HG03103 (cell line): ENCODE data around the gene ATRNL1.
"Not testable (repeated sequence)": the region's sequence is repeated elsewhere in the genome, so short reads cannot be mapped to it uniquely, and the experiment has no call there.

Experiments used
- ATAC-seq: cut with Tn5 transposase; IDR thresholded peaks from one replicate; pipeline ENCODE4 v1.9.1; 2021; ENCODE audit warnings: low read depth; ENCODE audit not compliant: unreplicated experiment

The ATRNL1 gene

DNA sequence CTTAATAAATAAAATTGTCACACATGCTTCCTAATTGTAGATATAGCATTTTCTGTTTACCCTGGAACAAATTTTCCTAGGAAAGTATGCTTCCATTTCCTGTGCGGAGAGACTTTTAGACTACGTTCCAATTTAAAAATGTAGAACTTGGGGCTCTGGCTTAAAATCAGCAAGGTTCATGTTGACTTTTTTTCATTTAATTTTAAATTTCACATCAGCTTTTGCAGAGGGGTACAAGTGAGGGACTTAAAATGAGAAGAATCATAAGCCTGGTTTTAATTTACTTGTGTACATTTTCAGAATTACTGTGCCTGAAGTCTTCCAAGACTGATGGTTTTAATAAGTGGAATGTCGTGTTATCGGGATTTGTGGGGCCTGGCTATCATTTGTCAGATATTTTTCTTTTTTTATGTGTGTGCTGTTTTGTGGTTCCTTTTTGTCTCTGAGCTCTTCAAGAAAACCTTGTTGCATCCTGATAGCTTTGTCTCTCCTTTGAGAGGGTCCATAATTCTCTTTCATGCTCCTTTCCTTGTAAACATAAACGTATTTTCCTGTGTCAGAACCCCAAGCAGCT is 8.8 kb upstream of the ATRNL1 start:
- ATAC-seq, result no peak

DNA sequence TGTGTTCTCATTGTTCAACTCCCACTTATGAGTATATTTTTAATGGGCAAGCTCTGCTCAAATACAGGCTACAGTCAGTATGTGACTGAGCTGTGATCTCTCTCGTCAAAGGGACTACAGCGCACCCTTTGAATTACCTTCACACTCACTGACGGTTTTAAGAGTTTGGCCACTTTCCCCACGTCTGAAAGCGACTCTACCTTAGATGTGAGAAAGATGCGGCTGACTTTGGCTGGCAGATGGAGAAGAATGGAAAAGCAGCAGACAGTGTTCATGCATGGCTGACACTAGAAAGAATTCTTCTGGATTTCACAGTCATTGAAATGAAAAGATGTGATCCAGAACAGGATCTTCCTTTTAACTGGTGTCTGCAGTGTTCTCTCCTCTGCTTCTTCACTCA is 2.0 kb upstream of the ATRNL1 start:
- ATAC-seq, result no peak

DNA sequence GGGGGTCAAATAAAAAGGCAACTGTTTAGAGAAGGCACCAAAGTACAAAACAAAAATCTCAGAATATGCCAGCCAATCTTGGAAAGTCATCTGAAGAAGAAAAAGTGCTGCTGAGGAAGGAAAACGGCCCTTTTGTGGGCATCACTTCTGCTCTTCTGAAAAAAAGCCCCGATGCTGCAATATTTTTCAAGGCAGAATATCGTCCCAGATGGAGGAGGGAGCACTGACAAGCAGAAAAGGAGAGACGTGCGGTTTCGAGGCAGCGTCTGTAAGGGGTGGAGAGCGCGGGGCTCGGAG is 959 bp upstream of the ATRNL1 start:
- ATAC-seq, result peak; percentile 15

DNA sequence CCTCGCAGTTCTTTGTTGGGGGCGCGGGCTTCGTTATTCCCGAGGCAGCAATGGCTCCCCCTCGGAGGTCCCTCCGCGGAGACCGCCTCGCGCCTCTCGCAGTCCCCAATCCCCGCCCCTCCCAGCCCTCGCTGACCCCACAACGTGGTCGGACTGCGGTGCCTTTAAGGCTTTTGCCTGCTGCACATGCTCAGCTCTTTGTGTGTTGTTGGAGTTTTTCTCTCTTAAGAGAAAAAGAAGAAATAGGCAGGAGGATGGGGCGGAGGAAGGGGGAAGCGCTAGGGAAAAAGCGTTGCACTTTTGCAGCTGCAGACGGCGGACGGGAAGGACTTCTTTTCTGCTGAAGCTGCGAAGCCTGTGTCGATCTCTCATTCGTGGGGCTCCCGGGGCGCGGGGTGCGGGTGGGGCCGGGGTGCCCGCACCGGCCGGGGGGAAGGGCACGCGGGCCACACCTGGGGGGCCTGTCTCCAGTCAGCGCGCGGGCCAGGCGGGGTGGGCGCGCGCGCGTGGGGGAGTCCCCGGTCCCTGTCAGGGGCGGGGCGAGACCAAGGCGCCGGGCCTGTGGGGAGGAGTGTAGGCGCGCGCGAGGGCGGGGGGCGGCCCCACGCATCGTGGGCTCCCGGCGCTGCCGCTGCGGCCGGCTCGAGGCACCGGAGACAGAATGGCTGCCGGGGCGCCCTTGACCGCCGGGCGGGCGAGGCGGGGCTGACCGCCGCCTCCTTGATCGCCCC is 445 bp upstream of the ATRNL1 start:
- peak; percentile 66 for ATAC-seq

DNA sequence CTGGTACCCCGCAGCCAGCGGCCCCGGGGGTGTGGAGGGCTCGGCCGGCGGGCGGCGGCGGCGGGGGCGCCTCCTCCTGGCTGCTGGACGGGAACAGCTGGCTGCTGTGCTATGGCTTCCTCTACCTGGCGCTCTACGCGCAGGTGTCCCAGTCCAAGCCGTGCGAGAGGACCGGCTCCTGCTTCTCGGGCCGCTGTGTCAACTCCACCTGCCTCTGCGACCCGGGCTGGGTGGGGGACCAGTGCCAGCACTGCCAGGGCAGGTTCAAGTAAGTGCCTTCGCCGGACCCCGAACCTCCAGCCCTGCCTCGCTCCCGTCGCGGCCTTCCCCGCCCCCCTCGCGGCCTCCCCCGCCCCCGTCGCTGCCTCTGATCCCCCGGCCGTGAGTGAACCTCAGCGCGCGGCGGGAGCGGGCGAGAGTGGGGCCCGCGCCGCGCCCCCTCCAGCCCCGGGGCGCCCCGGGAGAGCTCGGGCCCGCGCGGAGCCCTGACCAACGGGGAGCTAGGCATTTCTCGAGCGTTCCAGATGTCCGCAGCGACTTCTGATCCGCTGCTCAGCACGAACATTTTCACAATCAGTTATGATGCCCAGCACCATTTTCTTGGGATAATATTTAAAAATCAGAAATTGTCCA is 727 bp downstream of the ATRNL1 start:
- peak; percentile 41 for ATAC-seq

DNA sequence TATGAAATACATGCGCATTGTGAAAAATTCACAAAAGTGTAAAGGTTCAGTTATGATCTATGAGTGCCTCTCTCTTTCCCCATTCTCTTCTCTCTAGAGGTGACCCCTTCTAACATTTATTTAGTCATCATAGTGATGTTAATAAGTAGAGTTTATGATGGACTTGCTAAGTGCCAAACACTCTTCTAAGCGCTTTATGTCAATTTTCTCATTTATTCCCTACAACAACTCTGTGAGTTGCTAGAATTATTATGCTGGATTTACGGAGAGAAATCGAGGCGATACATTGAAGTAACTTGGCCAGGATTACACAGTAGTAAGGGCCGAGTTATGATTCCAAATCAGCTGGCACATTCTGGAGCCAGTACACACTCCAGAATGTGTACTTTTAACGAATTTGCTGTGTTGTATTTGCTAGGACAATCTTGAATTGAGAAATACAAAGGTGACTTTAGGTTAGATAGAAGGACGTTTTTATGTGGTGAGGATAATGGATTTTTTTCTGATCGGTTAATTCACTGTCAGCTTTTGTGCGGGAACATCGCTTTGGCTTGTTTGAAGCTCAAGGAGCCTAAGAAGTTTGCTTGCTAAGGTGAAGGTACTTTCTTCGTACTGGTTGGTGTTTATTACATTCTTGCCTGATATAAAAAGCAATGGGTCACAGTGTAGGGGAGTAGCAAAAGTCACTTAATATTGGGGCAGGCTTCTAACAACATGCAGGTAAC is 1.4 kb downstream of the ATRNL1 start:
- no peak for ATAC-seq

DNA sequence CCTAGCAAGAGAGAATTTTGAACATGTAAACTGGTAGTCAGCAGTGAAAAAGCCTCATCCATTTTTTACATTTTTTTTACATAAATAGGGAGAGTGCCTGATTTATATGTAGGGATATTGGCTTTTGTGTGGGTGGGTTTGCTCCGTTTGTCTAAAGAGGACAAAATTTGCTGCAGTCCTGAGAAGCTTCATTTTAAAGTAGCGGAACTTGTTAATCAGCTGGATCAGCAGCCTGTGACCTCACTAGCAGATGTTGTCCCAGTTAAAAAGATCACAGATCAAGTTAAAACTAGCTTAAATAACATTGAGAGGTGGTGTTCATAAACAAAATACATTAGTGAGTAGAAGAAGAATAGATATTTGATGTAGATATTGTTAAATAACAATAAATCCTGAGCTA is 2.6 kb downstream of the ATRNL1 start:
- no peak for ATAC-seq

- ATAC-seq, result no peak
These were observed 10.5 kb downstream of the ATRNL1 start for GRCh38 chr10:115103700-115104099.

DNA sequence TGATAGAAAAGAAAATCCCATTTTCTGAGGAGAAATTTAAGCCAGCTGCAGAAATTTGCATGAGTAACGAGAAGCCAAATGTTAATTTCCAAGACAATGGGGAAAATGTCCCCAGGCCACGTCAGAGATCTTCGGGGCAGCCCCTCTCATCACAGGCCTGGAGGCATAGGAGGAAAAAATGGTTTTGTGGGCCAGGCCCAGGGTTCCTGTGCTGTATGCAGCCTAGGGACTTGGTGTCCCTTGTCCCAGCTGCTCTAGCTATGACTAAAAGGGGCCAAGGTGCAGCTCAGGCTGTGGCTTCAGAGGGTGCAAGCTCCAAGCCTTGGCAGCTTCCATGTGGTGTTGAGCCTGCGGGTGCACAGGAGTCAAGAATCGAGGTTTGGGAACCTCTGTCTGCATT is 12.2 kb downstream of the ATRNL1 start:
- not testable (repeated sequence) for ATAC-seq

- no peak for ATAC-seq
These were observed 14.7 kb downstream of the ATRNL1 start for GRCh38 chr10:115107830-115108229.

GRCh38 chr10:115117301-115117700 is 24.1 kb downstream of the ATRNL1 start:
- no peak for ATAC-seq

DNA sequence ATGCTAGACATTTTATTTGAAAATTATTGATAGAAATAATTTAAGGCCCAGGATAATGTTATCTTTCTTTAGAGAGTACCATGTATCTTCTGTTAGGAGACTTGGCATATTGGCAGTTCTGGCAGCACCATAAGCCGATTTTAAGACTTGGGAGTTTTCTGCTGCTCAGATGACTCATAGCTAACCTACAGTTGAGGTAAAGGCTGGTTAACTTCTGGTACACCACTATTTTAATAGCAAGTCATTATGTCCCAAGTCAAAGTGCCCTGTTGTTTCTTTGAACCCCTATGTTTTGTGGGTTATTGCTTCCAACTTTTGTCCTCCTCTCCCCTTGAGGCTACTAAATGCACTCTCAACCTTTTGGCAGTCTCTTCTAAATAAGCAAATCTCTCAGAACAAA is 25.2 kb downstream of the ATRNL1 start:
- no peak for ATAC-seq

GRCh38 chr10:115125505-115125904 is 32.3 kb downstream of the ATRNL1 start:
- ATAC-seq, result no peak

GRCh38 chr10:115129752-115130151 is 36.6 kb downstream of the ATRNL1 start:
- no peak for ATAC-seq

- ATAC-seq, result no peak
These were observed 43.5 kb downstream of the ATRNL1 start for GRCh38 chr10:115136616-115137015.

DNA sequence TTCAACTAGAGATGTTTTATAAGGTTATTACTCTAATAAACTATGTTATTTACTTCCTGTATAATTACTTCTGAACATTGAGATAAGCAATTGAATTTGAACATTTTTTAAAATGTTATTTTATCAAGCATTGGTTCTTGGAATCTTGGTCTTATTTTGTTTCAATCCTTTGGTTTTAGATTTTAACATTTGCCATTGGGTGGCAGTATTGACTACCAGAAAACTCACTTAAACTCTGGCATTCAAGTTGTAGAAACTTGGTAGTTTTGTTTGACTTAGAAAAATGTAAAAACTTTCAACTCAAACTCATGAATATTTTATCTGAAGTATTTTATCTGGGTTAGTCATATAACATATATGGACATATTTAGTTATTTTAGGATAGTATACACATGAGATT is 48.1 kb downstream of the ATRNL1 start:
- ATAC-seq, result no peak

GRCh38 chr10:115157357-115157756 is 64.2 kb downstream of the ATRNL1 start:
- ATAC-seq, result no peak

- no peak for ATAC-seq
These were observed 70.0 kb downstream of the ATRNL1 start for GRCh38 chr10:115163129-115163528.

- ATAC-seq, result no peak
These were observed 71.1 kb downstream of the ATRNL1 start for GRCh38 chr10:115164220-115164619.

DNA sequence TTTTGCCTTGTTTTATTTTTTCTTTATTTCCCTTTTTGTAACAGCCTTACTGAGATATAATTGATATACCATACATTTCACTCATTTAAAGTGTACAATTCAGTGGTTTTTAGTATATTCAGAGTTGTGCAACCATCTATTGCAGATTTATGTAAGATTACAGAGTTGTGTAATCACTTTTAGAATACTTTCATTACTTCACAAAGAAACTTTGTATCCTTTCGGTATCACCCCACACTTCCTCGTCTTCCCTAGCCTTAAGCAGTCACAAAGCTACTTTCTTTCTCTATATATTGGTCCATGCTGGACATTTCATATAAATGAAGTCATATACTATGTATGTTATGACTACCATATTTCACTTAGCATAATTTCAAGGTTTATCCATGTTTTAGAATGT is 74.6 kb downstream of the ATRNL1 start:
- no peak for ATAC-seq

DNA sequence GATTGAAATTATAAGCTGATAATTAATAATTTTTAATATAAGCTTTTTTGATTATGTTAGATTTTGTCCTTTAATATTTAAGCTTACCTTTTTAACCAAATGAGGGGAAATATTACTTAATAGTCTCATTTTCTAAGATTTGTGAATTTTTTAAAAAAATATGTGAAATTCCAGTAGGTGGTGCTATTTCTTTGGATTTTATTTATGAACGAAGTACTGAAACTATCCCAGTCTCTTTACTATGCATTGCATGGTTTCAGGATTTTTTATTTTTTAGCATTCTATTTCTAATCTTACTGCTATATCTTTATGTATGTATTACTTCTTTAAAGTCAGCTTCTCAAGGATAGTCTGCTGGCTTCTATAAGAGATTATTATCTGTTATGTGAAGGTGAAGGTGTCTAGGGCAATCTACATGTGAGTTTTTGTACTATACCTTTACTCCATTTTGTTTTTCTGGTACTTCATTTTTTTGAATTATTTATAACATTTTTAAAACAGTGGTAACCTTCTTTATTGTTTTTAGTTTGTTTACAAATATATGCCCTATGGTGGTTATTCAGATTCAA is 78.3 kb downstream of the ATRNL1 start:
- ATAC-seq, result no peak
